Skeletal muscle satellite cell (primary cell): ENCODE measurements around the gene FLNA.
"Not testable (repeated sequence)": the region's sequence is repeated elsewhere in the genome, so short reads cannot be mapped to it uniquely, and the experiment has no call there.

ENCODE experiments used
- H3K27me3 ChIP-seq: 2 replicates; pipeline ENCODE4 v1.7.0; 2013; ENCODE audit warnings: low read length; ENCODE audit not compliant: control insufficient read depth, insufficient read depth
- H3K36me3 ChIP-seq: 2 replicates; pipeline ENCODE4 v1.7.0; 2013; ENCODE audit warnings: mild to moderate bottlenecking, control low read depth, low read length; ENCODE audit not compliant: insufficient read depth
- H3K4me1 ChIP-seq: 2 replicates; pipeline ENCODE4 v1.7.0; 2013; ENCODE audit warnings: low read length; ENCODE audit not compliant: control insufficient read depth, insufficient read depth
- H3K4me2 ChIP-seq: 2 replicates; pipeline ENCODE4 v1.7.0; 2013; ENCODE audit warnings: mild to moderate bottlenecking, low read length
- H3K4me3 ChIP-seq: 2 replicates; pipeline ENCODE4 v1.7.0; 2013; ENCODE audit warnings: low read length
- H3K9ac ChIP-seq: 2 replicates; pipeline ENCODE4 v1.7.0; 2013; ENCODE audit warnings: mild to moderate bottlenecking, low read depth, low read length, moderate library complexity
- H3K9me3 ChIP-seq: replicated peaks from 2 replicates; pipeline ENCODE4 v1.7.0; 2013; ENCODE audit warnings: mild to moderate bottlenecking, control low read depth, low read length

The FLNA gene

DNA sequence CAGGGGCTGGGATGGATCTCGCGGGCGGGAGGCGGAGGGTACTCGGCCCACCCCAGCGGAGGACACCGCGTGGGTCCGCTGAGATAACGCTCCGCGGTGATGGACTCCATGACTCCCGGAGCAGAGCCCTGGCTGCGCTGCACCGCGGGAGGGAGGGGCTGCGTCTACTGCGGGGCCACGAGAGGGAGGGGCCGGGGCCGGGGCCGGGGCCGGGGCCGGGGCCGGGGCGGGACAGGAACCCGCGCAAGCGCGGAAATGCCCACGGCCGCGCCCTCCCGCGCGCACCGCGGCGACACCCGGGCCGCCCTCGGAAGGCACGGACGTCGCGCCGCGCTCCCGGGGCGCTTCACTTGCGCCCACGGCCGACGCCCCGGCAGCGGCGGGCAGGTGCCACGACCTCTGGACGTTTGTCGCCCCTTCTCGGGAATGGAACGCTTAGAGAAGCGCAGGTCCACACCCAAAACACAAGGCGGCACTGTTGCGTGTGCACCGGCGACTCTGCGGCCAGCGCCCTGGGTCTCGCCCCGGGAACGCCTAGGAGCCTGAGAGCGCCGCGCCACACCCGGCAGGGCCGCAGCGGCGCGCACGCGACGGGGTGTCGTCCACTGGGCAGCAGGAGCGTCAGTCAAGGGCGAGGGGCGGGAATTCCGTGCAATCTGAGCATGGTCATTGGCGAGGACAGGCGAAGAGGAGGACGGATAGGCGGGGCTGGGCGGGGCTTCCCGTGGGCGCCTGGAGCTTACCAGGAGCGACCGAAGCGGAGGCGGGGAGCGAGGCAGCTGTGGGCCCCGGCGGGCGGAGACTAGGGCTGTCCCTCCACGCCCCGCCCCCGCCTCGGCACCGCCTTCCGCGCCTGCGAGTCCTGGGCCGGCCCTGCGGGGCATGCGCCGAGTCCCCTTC, 32.8 kb downstream of the FLNA start:
- not testable (repeated sequence) for H3K27me3 ChIP-seq, H3K9me3 ChIP-seq, H3K4me2 ChIP-seq, H3K4me1 ChIP-seq, H3K9ac ChIP-seq, H3K36me3 ChIP-seq, H3K4me3 ChIP-seq

DNA sequence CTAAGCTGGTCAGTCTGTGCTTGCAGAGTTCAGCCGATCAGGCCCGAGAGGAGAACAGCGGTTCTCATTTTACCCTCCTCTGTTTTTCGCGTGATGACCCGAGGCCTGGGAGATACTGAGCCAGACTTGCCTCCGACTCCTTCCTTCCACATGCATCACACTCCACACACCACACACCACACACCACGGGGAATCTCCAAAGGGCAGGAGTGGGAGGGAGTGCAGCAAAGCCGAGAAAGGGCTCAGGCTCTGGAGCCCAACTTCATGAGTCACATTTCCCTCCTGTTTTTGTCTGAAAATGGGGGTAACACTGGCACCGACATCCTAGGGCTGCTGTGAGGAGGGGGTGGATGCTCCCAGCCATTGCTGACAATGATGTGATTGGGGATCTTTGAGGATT, 39.9 kb downstream of the FLNA start:
- H3K4me3 ChIP-seq = no peak overlapping the region
- no peak overlapping the region for H3K4me2 ChIP-seq
- no peaks in the 10 kb centered on the region for H3K9me3 ChIP-seq
- H3K9ac ChIP-seq = no peak overlapping the region
- H3K4me1 ChIP-seq = no peaks in the 10 kb centered on the region
- peaks cover 24% of the 10 kb centered on the region for H3K27me3 ChIP-seq
- no peaks in the 10 kb centered on the region for H3K36me3 ChIP-seq

DNA sequence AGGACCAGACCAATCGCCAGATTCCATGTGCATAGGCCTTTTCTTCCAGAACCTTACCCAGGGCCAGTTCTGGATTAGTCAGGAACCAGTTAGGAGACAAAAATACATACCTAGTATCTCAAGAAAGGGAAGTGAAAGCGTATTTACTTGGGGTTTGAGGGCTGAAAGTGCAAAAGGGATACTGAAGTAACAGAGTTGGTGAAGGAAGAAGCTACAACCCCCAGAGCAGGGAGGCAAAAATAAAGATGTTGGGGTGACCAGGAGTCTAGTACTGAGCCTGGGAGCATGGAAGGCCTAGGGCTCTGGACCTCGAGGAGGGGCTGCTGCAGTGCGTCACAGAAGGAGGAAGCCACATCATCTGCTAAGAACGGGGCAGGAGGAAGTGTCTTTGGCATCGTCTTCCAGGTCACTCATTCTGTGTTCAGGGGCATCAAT, 40.6 kb downstream of the FLNA start:
- no peak overlapping the region for H3K4me2 ChIP-seq
- H3K9ac ChIP-seq = no peak overlapping the region
- peaks cover 31% of the 10 kb centered on the region for H3K27me3 ChIP-seq
- H3K4me1 ChIP-seq = no peaks in the 10 kb centered on the region
- H3K9me3 ChIP-seq = no peaks in the 10 kb centered on the region
- H3K4me3 ChIP-seq = no peak overlapping the region
- no peaks in the 10 kb centered on the region for H3K36me3 ChIP-seq

DNA sequence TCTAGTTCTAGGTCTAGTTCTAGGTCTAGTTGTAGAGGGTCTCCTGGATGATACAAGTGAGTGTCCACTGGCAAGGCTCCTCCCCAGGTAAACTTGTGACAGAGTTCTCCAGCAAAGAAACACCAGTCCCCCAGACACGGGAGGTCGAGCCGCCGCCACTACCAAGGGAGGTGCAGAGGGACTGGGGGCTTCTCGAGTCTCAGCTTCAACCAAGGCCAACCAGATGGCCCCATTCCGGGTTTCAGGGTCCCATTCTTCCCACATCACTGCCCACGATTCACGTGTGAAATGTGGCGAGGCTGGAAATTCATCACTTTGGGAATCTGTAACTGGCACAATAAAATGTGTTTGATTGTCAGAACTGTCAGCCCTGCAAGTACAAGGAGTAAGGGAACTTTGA, 41.3 kb downstream of the FLNA start:
- Histone ChIP-seq H3K9ac (no peak overlapping the region), H3K4me1 (no peaks in the 10 kb centered on the region), H3K9me3 (no peaks in the 10 kb centered on the region), H3K36me3 (no peaks in the 10 kb centered on the region), H3K4me2 (no peak overlapping the region), H3K27me3 (peaks cover 35% of the 10 kb centered on the region), H3K4me3 (no peak overlapping the region)

DNA sequence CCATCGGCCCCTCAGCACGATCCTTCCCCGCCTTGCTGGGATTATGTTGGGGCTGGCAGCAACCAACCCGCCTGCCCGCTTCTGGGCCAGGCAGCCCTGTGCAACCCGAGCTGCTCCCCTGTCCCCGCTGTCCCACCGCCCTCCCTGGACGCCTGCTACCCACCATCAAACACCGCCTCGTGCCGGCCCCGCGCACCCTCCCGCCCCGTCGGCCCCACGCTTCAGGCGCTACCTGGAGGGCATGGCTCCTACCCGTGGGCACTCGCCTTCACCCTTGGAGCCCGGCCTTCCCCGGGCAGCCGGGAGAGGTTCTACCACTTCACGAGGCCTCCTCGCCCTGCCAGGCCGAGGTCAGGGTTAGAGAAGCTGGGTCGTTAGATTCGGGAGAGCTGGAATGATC, 41.9 kb downstream of the FLNA start:
- Histone ChIP-seq H3K27me3 (peaks cover 38% of the 10 kb centered on the region), H3K4me1 (no peaks in the 10 kb centered on the region), H3K4me3 (no peak overlapping the region)

DNA sequence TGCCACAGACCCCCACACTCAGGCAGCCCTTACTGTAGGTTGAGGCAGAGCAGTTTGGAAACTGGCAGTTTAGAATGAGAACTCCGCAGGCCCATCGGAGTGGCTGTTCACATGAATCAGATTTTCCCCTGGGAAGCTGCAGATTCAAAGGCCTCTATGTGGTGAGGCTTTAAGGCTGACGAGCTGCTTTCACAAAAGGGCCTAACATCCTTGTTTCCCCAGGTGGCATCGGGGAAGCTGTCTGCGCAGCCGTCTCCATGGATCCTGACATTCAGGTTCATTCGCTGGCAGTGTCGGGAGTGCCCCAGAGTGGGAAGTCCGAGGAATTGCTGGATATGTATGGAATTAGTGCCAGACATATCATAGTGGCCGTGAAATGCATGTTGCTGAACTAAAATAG, 45.1 kb downstream of the FLNA start:
- H3K4me2 ChIP-seq = no peak overlapping the region

More for the DNA sequence above, 41.9 kb downstream of the FLNA start:
- Histone ChIP-seq H3K9me3 (no peaks in the 10 kb centered on the region), H3K9ac (no peak overlapping the region), H3K36me3 (no peaks in the 10 kb centered on the region), H3K4me2 (no peak overlapping the region)

DNA sequence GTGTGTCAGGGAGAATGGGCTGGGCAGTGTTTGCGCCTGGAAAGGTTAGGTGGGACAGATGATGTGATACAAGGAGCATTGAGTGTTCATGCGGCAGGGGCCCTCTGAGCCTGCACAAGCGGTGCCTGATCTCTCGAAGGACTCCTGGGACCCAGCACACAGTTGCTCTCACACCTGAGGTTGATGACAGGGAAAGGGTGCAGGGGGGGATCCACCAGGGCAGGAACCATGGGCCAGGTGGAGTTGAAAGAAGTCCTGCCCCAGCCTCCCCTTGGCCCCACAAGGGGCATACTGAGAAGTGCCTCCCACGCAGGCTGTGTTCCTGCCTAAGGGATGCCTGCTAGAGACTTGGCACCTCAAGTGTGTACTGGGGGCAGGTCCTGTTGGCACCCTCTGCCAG, 45.8 kb downstream of the FLNA start:
- Histone ChIP-seq H3K4me2 (no peak overlapping the region), H3K4me1 (no peaks in the 10 kb centered on the region), H3K36me3 (no peaks in the 10 kb centered on the region), H3K9ac (no peak overlapping the region), H3K9me3 (no peaks in the 10 kb centered on the region), H3K4me3 (no peak overlapping the region), H3K27me3 (peaks cover 70% of the 10 kb centered on the region)

More for the DNA sequence above, 45.1 kb downstream of the FLNA start:
- peaks cover 67% of the 10 kb centered on the region for H3K27me3 ChIP-seq
- no peak overlapping the region for H3K9ac ChIP-seq
- no peak overlapping the region for H3K4me3 ChIP-seq
- no peaks in the 10 kb centered on the region for H3K4me1 ChIP-seq
- H3K36me3 ChIP-seq = no peaks in the 10 kb centered on the region
- no peaks in the 10 kb centered on the region for H3K9me3 ChIP-seq

DNA sequence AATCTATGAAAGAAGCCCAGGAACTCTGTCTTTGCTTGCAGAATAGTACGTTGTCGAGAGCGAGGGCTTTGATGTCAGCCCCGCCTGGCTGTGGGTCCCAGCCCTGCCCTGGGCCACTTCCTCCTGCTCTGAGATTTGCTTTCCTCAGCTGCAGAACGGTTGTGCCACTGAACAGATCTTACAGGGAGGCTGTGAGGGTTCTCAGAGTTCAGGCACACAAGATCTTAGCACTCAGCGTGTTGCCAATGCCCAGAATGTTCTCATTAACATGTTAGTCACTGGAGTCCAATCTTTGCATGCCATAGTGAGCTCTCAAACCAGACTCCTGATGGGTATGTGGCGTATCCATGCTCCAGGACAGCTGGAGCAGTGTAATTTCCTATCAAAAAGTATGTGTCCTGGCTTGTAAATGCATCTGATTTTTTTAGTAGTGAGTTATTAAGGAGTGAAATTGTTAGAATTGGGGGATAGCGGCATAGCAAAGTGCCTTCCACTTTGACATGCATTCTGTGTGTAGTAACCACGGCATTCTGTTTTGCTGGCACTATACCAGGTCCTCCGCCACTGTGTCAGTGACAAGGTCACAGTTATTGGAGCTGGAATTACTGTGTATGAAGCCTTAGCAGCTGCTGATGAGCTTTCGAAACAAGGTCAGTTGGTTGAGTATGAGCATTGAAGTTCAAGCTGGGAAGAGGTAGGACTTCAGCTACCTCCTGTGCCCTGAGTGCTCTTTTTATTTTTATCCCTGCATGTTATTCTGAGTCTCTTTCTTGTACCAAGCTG, 47.2 kb downstream of the FLNA start:
- Histone ChIP-seq H3K9me3 (no peaks in the 10 kb centered on the region), H3K27me3 (peaks cover 76% of the 10 kb centered on the region), H3K36me3 (no peaks in the 10 kb centered on the region), H3K4me2 (no peak overlapping the region), H3K9ac (no peak overlapping the region), H3K4me3 (no peak overlapping the region), H3K4me1 (no peaks in the 10 kb centered on the region)

DNA sequence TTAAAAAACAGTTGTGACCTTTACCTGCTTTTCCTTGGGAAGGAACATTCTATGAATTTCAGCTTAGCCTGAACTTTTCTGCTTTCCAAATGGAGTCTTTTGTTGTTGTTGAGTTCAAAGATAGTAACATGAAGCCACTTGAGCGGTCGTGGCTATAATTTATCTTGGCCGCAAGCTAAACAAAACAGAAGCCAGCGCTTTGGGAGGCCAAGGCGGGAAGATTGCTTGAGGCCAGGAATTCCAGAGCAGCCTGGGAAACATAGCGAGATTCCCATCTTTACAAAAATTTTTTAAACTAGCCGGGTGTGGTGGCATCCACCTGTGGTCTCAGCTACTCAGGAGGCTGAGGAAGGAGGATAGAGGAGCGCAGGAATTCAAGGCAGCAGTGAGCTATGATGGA, 48.9 kb downstream of the FLNA start:
- Histone ChIP-seq H3K27me3 (peaks cover 65% of the 10 kb centered on the region), H3K4me1 (no peaks in the 10 kb centered on the region), H3K36me3 (no peaks in the 10 kb centered on the region), H3K9ac (no peak overlapping the region), H3K4me3 (no peak overlapping the region), H3K4me2 (no peak overlapping the region), H3K9me3 (no peaks in the 10 kb centered on the region)

DNA sequence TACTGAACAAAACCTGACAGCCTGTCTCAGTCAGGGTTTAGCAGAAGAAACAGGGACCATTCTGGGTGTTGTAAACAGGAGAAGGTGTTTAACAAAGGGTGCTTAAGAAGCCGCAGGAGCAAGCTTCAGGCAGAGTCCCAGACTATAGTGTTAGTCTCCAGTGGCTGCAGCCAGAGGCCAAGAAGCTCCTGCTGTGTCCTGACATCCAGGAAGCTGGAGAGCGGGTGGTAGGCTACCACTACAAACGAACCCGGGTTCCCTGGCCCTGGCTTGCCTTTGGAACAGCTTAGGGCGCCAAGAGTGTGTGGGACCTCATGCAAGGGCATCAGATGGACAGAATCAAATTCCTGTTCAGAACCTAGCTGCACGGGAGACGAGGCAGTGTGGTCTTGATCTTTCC, 50.9 kb downstream of the FLNA start:
- Histone ChIP-seq H3K4me1 (no peaks in the 10 kb centered on the region), H3K4me2 (no peak overlapping the region), H3K9me3 (no peaks in the 10 kb centered on the region), H3K27me3 (peaks cover 56% of the 10 kb centered on the region), H3K4me3 (no peak overlapping the region), H3K9ac (no peak overlapping the region), H3K36me3 (no peaks in the 10 kb centered on the region)

DNA sequence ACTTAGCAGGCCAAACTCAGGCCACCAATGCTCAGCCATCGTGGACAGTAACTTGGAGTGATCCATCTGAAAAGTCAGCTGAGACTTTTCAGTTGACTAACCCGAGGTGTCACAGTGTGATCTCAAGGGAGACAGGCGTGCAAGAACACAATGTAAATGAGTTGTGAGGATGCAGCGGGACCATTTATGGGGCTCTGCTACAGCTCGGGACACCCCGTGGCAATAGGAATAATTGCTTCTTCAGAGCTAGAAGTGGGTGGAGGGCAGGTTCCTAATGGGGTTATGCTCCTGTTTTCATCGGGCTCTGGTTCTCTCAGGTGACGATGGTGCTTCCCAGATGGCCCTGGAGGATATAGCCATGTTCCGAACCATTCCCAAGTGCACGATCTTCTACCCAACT, 51.5 kb downstream of the FLNA start:
- H3K27me3 ChIP-seq = peaks cover 55% of the 10 kb centered on the region
- H3K9ac ChIP-seq = no peak overlapping the region
- no peaks in the 10 kb centered on the region for H3K4me1 ChIP-seq
- no peaks in the 10 kb centered on the region for H3K9me3 ChIP-seq
- H3K36me3 ChIP-seq = no peaks in the 10 kb centered on the region
- H3K4me2 ChIP-seq = no peak overlapping the region
- H3K4me3 ChIP-seq = no peak overlapping the region
